Peyer's patch (tissue), 4 donors: Measurements from ENCODE around the gene PWWP2B. TPM values are rescaled to one million over a fixed set of nuclear protein-coding genes. Genes with fewer than 3 reads are reported as not detected.

Source experiments
- DNase-seq, 3 donors: peaks; one replicate each; pipeline ENCODE4 v3.0.0-alpha.2; 2017 to 2019
- H3K27ac ChIP-seq, 4 donors: fragments of 200-600 bp; sonication (generic); one replicate each; pipeline ENCODE4 v1.5.1; 2016 to 2019
- H3K27me3 ChIP-seq, 2 donors: fragments of 200-600 bp; sonication (generic); one replicate each; pipeline ENCODE4 v1.5.1; 2019
- H3K36me3 ChIP-seq, 3 donors: fragments of 200-600 bp; sonication (generic); one replicate each; pipeline ENCODE4 v1.5.1; 2016 to 2019
- H3K4me1 ChIP-seq, 4 donors: fragments of 200-600 bp; sonication (generic); one replicate each; pipeline ENCODE4 v1.5.1; 2016 to 2019
- H3K4me3 ChIP-seq, 4 donors: fragments of 200-600 bp; sonication (generic); 1 replicate in 3 of 4; 2 replicates in 1 of 4; pipeline ENCODE4 v1.5.1; 2016 to 2019; ENCODE audit warnings: mild to moderate bottlenecking in 1 of 4
- H3K9me3 ChIP-seq, 4 donors: fragments of 200-600 bp; sonication (generic); one replicate each; pipeline ENCODE4 v1.5.1; 2016 to 2019; ENCODE audit warnings: mild to moderate bottlenecking in 1 of 4
- CTCF ChIP-seq, 6 experiments: fragments of 450-650 bp in 4 of 6; fragments of 200-600 bp in 2 of 6; sonication (generic) in 1 of 6; IDR thresholded peaks; one replicate each; pipeline ENCODE4 v1.5.1; 2017 to 2019; ENCODE audit warnings: antibody characterized with exemption in 6 of 6, mild to moderate bottlenecking in 3 of 6, moderate library complexity in 1 of 6
- POLR2A ChIP-seq, 2 donors: fragments of 450-650 bp; IDR thresholded peaks; one replicate each; pipeline ENCODE4 v1.5.1; 2017; ENCODE audit warnings: antibody characterized with exemption in 2 of 2, mild to moderate bottlenecking in 2 of 2, moderate library complexity in 2 of 2
- total RNA-seq, 4 donors: library from RNA; depleted of rRNA; stranded (reverse); fragments of >200 nt; gene quantifications; one replicate each; pipeline ENCODE4 v1.1.0, GENCODE V29; 2016

The PWWP2B gene
- total RNA-seq, 4 donors from 2014 or later = 11.4 to 19.2 (median 15.1) TPM

GRCh38 chr10:132403511-132404168 lies 6.6 kb downstream of the PWWP2B start:
- Histone ChIP-seq H3K4me1 (peaks cover 12 to 56% (median 21%) of the 10 kb centered on the region in 4 donors), H3K9me3 (no peaks in the 10 kb centered on the region), H3K36me3 (peaks cover 0 to 24% (median 0%) of the 10 kb centered on the region in 3 donors), H3K4me3 (no peak overlapping the region), H3K27ac (no peak overlapping the region), H3K27me3 (no peaks in the 10 kb centered on the region)
- TF ChIP-seq CTCF (IDR thresholded peaks at IDR 0.05) (no peak), POLR2A (IDR thresholded peaks at IDR 0.05) (no peak)
- DNase-seq = peak in 1 of 3 donors; percentile 43

GRCh38 chr10:132404169-132404880 lies 7.3 kb downstream of the PWWP2B start:
- Histone ChIP-seq H3K27ac (no peak overlapping the region), H3K4me3 (no peak overlapping the region), H3K27me3 (no peaks in the 10 kb centered on the region), H3K9me3 (no peaks in the 10 kb centered on the region), H3K4me1 (peaks cover 13 to 56% (median 18%) of the 10 kb centered on the region in 4 donors), H3K36me3 (peaks cover 0 to 24% (median 0%) of the 10 kb centered on the region in 3 donors)
- TF ChIP-seq CTCF (IDR thresholded peaks at IDR 0.05) = no peak
- TF ChIP-seq POLR2A (IDR thresholded peaks at IDR 0.05) = no peak
- DNase-seq = peak in 1 of 3 donors; percentile 40

GRCh38 chr10:132404911-132405462 lies 8.0 kb downstream of the PWWP2B start:
- peaks cover 13 to 51% (median 18%) of the 10 kb centered on the region in 4 donors for H3K4me1 ChIP-seq
- H3K4me3 ChIP-seq = no peak overlapping the region
- no peak for TF ChIP-seq CTCF (IDR thresholded peaks at IDR 0.05)
- TF ChIP-seq POLR2A (IDR thresholded peaks at IDR 0.05) = no peak
- no peaks in the 10 kb centered on the region for H3K27me3 ChIP-seq
- H3K27ac ChIP-seq = no peak overlapping the region
- DNase-seq = peak in 1 of 3 donors; percentile 37
- H3K9me3 ChIP-seq = no peaks in the 10 kb centered on the region
- H3K36me3 ChIP-seq = peaks cover 0 to 24% (median 0%) of the 10 kb centered on the region in 3 donors

GRCh38 chr10:132405463-132405991 lies 8.5 kb downstream of the PWWP2B start:
- H3K9me3 ChIP-seq = no peaks in the 10 kb centered on the region
- H3K4me1 ChIP-seq = peaks cover 13 to 48% (median 18%) of the 10 kb centered on the region in 4 donors
- no peak overlapping the region for H3K4me3 ChIP-seq
- no peak for TF ChIP-seq CTCF (IDR thresholded peaks at IDR 0.05)
- TF ChIP-seq POLR2A (IDR thresholded peaks at IDR 0.05) = no peak
- no peak for DNase-seq
- H3K27ac ChIP-seq = no peak overlapping the region
- H3K27me3 ChIP-seq = no peaks in the 10 kb centered on the region
- H3K36me3 ChIP-seq = peaks cover 0 to 24% (median 0%) of the 10 kb centered on the region in 3 donors

- TF ChIP-seq CTCF (IDR thresholded peaks at IDR 0.05) (no peak), POLR2A (IDR thresholded peaks at IDR 0.05) (no peak)
- peaks cover 12 to 48% (median 17%) of the 10 kb centered on the region in 4 donors for H3K4me1 ChIP-seq
- no peaks in the 10 kb centered on the region for H3K9me3 ChIP-seq
- peak overlapping the region in 1 of 4 donors; percentile 91 for H3K27ac ChIP-seq
- H3K36me3 ChIP-seq = peaks cover 0 to 24% (median 0%) of the 10 kb centered on the region in 3 donors
- no peaks in the 10 kb centered on the region for H3K27me3 ChIP-seq
- DNase-seq = no peak
- no peak overlapping the region for H3K4me3 ChIP-seq
Measured at GRCh38 chr10:132406181-132406580, 9.2 kb downstream of the PWWP2B start.
